SK-N-DZ (cell line): Measurements from ENCODE around the gene S1PR3. TPM values are rescaled to one million over a fixed set of nuclear protein-coding genes. Genes with fewer than 3 reads are reported as not detected.
"Not testable (repeated sequence)": the region's sequence is repeated elsewhere in the genome, so short reads cannot be mapped to it uniquely, and the experiment has no call there.

ENCODE experiments used
- DNase-seq: peaks from one replicate; pipeline ENCODE4 v3.0.0-alpha.2; 2015; ENCODE audit warnings: low spot score
- polyA plus RNA-seq, 2 experiments: library from polyadenylated mRNA; depleted of rRNA; stranded (reverse); fragments of >200 nt; gene quantifications; 2 replicates each; pipeline ENCODE4 v1.2.3, GENCODE V29; 2014

The S1PR3 gene
- polyA plus RNA-seq (2014; cell fraction: cytosol; rRNA removed), result 0.16 TPM in 2 replicates
- 0.02 TPM in 1 of 2 replicates, not detected in the other for polyA plus RNA-seq (2014; cell fraction: nucleus; rRNA removed)

DNA sequence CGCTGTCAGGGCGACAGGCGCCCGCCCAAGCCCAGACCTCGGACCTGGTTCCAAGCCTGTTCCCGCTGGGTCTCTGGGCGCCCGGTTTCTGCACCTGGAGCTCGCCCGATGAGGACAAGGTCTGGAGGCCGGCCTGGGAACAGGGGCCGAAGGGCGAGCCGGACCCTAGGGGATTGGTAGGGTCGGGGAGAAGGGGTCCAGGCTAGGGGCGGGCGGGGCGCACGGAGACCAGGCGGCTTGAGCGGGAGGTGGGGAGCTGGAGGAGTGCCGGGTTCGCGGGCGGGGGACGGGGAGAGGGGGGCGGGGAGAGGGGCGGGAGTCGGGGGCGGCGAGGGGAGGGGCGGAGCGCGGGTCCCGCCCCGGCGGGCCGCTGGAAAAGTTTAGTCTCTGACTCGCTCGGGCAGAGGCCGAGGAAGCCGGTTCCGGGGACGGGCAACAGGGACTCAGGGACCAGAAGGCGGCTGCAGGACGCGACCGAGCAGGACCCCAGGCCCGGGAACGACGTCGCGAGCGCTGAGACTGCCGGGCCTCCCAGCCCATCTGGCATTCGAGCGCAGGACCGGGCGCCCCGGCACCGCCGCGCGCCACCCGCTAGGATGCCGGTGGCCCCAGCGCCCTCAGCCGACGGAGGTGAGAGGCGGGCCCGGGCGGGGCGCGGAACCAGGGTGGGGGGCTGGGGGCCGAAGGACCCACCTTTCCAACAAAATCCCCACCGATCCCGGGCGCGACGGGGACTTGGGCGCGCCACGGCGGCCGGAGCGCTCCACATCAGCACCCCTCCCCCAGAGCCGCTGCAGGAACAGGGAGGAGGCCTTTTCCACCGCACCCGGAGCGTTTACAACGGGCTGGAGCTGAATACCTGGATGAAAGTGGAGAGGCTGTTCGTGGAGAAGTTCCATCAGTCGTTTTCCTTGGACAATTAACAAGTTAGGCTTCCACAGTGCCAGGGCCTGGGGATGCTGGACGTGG is at the start of gene S1PR3:
Gene S1PR3, plus strand, starts transcription at position 403 of the 969 bp plus-strand sequence. CDS start 9,733 bp downstream, outside the sequence.
- no peak for DNase-seq

GRCh38 chr9:88941586-88941985 is 49.7 kb upstream of the S1PR3 start:
- DNase-seq, result not testable (repeated sequence)

GRCh38 chr9:88942411-88942810 is 48.9 kb upstream of the S1PR3 start:
- no peak for DNase-seq

- no peak for DNase-seq
These were observed 45.5 kb upstream of the S1PR3 start for GRCh38 chr9:88945636-88946333.

DNA sequence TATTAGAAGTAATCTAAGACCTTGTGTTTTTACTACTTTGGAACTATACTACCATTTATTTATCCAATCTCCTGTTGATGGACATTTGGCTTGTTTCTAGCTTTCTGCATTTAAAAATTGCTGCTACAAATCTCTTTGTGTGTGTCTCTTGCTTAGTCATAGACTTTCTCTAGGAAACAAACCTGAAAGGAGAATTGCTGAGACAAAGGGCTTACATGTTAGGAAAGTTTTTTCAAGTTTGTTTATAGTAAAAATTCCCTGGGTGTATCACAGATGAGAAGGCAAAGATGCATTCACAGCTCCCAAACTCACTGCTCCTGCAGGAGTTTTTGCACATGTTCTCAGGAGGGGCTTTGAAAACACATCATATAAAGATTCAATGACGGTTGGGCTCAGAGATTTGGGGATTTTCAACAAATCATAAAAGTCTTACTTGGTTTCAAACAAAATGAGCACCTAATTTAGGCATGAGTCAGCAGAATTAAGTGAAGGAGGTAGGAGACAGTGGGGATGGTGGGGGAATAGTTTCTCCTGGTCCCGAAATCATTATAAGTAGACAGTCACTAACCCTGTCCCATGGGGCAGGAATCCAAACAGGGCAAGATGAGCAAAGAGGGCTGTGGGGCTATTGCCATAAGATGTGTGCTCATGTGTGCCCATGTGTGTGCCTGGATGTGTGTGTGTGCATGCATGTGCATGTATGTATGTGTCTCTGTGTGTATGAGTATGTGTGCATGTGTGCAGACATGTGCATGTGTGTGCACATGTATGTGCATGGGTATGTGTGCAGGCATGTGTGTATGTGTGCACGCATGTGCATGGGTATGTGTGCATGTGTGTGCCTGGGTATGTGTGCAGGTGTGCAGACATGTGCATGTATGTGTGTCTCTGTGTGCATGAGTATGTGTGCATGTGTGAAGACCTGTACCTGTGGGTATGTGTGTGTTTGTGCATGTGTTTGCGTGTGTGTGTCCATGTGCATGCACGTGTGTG is 43.4 kb upstream of the S1PR3 start:
- no peak for DNase-seq

DNA sequence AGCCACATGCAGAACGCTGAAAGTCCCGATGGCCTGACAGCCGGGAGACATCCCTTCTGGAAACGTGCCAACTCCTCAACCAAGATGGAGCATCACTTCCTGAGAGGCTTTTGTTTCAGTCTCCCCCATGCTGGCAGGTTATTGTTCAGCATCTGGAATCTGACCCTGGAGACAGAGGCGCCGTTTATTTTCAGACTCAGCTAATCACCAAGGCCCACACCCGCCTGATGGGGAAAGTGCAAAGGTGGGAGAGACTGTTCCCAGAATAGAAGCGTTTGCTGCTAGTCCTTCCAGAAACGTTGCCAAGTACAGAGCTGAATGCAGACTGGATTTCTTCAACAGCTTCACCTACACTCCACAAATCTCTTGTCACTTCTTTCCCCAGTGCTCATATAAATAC is 41.8 kb upstream of the S1PR3 start:
- DNase-seq, result no peak

DNA sequence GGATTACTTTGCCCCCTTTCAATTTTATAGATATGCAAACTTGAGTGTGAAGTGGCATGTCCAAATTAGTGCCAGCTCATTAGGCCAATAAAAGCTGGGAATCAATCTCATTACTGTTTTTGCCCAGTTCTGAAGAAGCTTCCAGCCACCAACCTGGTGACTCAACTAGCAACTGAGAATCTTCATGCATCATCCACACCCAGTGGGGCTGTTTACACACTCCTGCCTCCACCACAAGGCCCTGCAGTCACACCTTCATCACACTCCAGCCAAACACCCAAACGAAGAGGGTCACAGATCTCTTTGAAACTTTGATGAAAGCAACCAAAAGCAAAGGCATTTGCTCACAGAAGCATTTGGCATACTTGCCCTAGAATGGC is 41.3 kb upstream of the S1PR3 start:
- no peak for DNase-seq

DNA sequence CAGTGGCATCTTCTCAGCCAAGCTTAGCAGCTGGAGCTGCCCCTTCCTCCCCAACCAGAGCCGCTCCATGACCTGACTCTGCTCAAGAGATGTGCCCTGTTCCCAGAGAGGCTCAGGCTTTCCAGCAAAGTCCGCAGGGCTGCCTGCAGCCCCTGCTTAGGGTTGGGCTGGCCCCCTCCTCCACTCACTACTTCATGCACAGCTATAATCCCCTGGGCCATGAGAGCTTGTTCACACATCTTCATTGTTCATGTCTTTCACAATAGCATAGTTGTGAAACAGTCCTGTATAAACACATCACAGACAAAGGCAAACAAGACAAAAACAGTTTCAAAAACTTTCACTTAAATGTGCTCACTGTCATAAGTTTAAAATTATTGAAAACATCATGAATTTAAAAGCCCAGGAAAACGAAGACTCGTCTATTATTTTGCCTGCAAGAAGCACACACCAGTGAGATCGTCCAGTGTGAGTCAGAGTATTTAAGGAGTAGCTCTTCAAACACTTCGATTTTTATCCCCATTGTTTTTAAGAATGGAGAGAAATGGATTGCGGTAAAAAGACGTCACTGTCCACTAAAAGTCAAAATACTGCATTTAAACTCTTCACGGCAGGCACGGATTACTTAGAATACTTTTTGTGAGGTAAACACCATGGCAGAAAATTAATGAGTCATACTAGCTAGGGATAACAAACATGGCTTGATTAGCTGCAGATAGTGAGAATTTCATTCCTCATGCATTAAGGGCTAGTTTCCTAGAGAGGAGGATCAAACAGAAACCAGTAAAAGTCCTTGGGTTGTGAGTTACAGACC is 40.7 kb upstream of the S1PR3 start:
- no peak for DNase-seq

GRCh38 chr9:88951155-88951542 is 40.1 kb upstream of the S1PR3 start:
- DNase-seq, result no peak

GRCh38 chr9:88952086-88952615 is 39.1 kb upstream of the S1PR3 start:
- DNase-seq, result no peak

DNA sequence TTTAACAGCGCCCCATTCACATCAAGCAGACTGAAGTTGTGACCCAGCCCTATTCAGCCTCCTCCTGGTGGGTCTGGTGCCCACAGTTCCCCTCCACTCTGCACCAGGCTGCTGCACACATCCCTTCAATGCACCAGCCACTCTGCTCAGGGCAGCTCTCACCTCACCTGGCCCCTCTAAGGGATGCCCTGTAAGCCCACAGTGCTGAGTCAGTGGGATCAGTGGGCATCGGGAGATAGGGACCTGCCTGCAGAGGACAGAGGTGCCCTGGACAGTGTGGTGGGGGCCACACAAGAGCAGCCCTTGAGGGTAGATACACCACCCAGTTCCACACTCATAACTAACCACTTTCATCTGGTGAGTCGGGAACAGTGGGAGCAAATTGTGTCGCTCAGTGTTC is 38.3 kb upstream of the S1PR3 start:
- DNase-seq, result no peak

DNA sequence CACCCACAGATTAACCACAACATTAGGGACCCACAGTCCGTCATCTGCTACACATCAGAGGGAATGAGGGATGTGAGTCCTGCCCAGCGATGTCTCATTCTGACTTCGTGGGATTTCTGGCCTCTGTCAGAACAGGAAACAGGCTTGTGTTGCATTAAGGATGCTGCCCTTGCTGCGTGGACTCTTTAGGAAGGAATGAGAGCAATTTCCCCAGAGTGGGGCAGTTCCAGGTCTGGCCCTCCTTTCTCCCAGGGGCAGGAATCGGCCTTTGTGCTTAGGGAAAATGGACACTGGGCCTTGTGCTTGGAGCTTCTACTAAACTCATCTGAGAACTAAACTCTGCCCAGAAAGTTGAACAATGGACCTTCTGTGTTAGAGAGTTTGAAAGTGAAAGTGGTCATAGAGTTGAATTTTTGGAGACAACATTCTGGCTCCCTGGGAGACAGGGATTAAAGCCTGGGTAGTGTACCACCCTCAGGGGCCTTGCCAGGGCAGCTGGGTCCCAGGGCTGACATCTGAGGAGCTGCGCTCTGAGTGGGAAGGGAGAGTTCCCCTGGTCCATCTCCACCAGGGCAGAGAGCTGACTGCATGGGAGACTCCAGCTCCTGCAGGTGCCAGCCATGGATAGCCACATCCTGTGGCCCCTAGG is 37.8 kb upstream of the S1PR3 start:
- DNase-seq, result no peak

DNA sequence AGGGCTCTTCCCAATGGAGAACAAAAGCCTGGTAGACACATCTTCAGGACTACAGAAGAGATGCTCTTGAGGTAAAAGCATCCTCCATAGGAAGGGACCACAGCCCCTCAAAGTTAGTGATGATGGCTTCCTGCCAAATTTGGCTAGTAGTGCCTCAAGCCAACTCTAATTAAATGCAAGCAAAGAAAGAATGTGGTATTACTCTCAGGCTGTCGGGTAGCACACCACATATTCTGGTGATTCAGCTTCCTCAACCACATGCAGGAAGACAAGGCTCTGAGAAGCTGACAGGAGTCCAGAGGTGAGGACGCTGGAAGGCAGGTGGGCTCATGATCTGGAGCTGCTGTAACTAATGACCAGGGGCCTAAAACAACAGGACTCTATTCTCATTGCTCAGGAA is 37.2 kb upstream of the S1PR3 start:
- DNase-seq, result no peak

- no peak for DNase-seq
These were observed 33.7 kb upstream of the S1PR3 start for GRCh38 chr9:88957526-88957925.

- DNase-seq, result no peak
These were observed 31.4 kb upstream of the S1PR3 start for GRCh38 chr9:88959727-88960469.

GRCh38 chr9:88960632-88961031 is 30.6 kb upstream of the S1PR3 start:
- no peak for DNase-seq

GRCh38 chr9:88965473-88965872 is 25.8 kb upstream of the S1PR3 start:
- DNase-seq, result no peak

DNA sequence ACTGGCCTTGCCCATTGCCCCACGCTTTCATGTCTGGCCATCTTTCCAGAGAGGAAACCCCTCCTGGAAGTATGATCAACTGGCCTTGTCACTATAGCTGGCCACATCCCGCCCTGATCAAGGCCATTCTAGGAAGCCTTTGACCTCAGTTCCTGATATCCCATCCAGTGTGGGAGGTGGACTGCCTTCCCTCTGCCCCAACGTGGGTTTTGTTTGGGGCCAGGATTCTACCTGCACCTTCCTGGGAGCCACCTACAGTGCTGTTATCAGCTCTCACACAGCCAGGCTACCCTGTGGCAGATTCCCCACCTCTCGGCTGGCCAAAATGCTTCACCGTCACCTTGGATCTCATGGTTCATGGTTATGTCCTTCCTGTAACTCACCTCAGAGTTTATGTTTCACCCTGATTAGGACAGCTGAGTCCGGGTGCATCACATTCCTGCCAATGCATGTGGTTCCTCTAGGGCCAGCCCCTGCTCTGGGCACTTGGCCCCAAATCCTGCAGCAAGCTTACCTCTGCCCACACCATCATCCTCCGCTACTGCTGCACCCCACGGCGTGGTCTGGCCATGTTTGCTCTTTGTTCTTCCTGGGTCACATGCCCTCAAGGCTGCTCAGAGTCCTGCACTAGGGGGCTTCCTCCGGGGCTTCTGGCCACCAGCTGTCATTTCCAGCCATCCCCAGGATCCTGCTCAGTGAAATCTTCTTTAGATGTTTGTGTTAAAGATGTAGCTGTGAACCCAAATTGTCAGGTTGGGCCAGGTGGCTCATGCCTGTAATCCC is 24.2 kb upstream of the S1PR3 start:
- no peak for DNase-seq
